SK-N-SH (cell line): ENCODE results near the gene SYT7. TPM values are rescaled to one million over a fixed set of nuclear protein-coding genes. Genes with fewer than 3 reads are reported as not detected.

ENCODE experiments used
- CTCF ChIA-PET: fragments of 300-600, 350-600 bp; formaldehyde crosslinking; extraction: SDS; loops from one replicate; lab custom pipeline; 2021; lab: Yijun Ruan, JAX
- POLR2A ChIA-PET: fragments of 350-600 bp; sonication (Branson Sonifier 250); formaldehyde crosslinking; extraction: SDS; loops from one replicate; lab custom pipeline; 2020; ENCODE audit warnings: antibody characterized with exemption, inconsistent platforms; lab: Yijun Ruan, JAX
- DNase-seq: peaks from one replicate; pipeline ENCODE4 v3.0.0; 2012
- H2AFZ ChIP-seq: fragments of 200-600 bp; sonication (generic); 2 replicates; pipeline ENCODE4 v1.8.1; 2016; ENCODE audit warnings: antibody characterized with exemption, mild to moderate bottlenecking, low read depth
- H3F3A ChIP-seq: fragments of 200-600 bp; sonication (generic); replicated peaks from 2 replicates; pipeline ENCODE3; 2016; ENCODE audit warnings: antibody characterized with exemption, mild to moderate bottlenecking; ENCODE audit not compliant: insufficient read depth
- H3K27ac ChIP-seq, 2 experiments: fragments of 200-500 bp in 1 of 2; fragments of 200-600 bp in 1 of 2; sonication (Bioruptor generic) in 1 of 2; sonication (generic), shearing (Covaris generic) in 1 of 2; 2 replicates each; pipeline versions ENCODE4 v1.5.1 to v1.6.1; 2014 to 2016; ENCODE audit warnings: low read depth in 2 of 2, inconsistent platforms in 1 of 2, low read length in 1 of 2, mild to moderate bottlenecking in 1 of 2, mixed read lengths in 1 of 2
- H3K27me3 ChIP-seq: fragments of 200-600 bp; sonication (generic), shearing (Covaris generic); 2 replicates; pipeline ENCODE4 v1.6.1; 2016; ENCODE audit warnings: mixed run types; ENCODE audit not compliant: insufficient read depth
- H3K36me3 ChIP-seq, 2 experiments: fragments of 200-500 bp in 1 of 2; fragments of 200-600 bp in 1 of 2; sonication (Bioruptor generic) in 1 of 2; sonication (generic) in 1 of 2; replicated peaks in 1 of 2; 2 replicates each; pipeline versions ENCODE3 to v1.5.1; 2014 to 2016; ENCODE audit warnings: low read length in 1 of 2, mild to moderate bottlenecking in 1 of 2; ENCODE audit not compliant: insufficient read depth in 2 of 2, control insufficient read depth in 1 of 2
- H3K4me1 ChIP-seq, 2 experiments: fragments of 200-500 bp in 1 of 2; fragments of 200-600 bp in 1 of 2; sonication (Bioruptor generic) in 1 of 2; sonication (generic), shearing (Covaris generic) in 1 of 2; 2 replicates each; pipeline versions ENCODE4 v1.5.1 to v1.6.1; 2014 to 2016; ENCODE audit warnings: low read depth in 1 of 2, low read length in 1 of 2, mixed run types in 1 of 2; ENCODE audit not compliant: insufficient read depth in 2 of 2, control insufficient read depth in 1 of 2
- H3K4me2 ChIP-seq: fragments of 200-600 bp; sonication (generic), shearing (Covaris generic); 2 replicates; pipeline ENCODE4 v1.6.1; 2017; ENCODE audit warnings: mixed run types
- H3K4me3 ChIP-seq, 2 experiments: fragments of 200-500 bp in 1 of 2; fragments of 200-600 bp in 1 of 2; sonication (Bioruptor generic) in 1 of 2; sonication (generic), shearing (Covaris generic) in 1 of 2; 2 replicates each; pipeline versions ENCODE4 v1.5.1 to v1.8.1; 2014 to 2016; ENCODE audit warnings: low read depth in 2 of 2, inconsistent platforms in 1 of 2, low read length in 1 of 2, mild to moderate bottlenecking in 1 of 2, mixed read lengths in 1 of 2, moderate library complexity in 1 of 2
- H3K79me2 ChIP-seq: fragments of 200-600 bp; sonication (generic); 2 replicates; pipeline ENCODE4 v1.8.1; 2017; ENCODE audit warnings: mild to moderate bottlenecking; ENCODE audit not compliant: insufficient read depth
- H3K9ac ChIP-seq: fragments of 200-600 bp; sonication (generic); 2 replicates; pipeline ENCODE4 v1.6.1; 2017; ENCODE audit warnings: mixed run types
- H3K9me2 ChIP-seq: fragments of 200-600 bp; sonication (generic); 2 replicates; pipeline ENCODE4 v1.6.1; 2017; ENCODE audit warnings: mixed run types
- H3K9me3 ChIP-seq: fragments of 200-600 bp; sonication (generic); 2 replicates; pipeline ENCODE4 v1.6.1; 2017; ENCODE audit warnings: mixed run types, mild to moderate bottlenecking, moderate library complexity
- H4K20me1 ChIP-seq: fragments of 200-600 bp; sonication (generic); 2 replicates; pipeline ENCODE4 v1.6.1; 2017; ENCODE audit warnings: mild to moderate bottlenecking, mixed run types; ENCODE audit not compliant: insufficient read depth
- EP300 ChIP-seq, 2 experiments: IDR thresholded peaks; 2 replicates each; pipeline versions ENCODE4 v1.4.0 to v1.6.1; 2012; ENCODE audit warnings: borderline replicate concordance in 1 of 2, low read depth in 1 of 2, low read length in 1 of 2
- EZH2phosphoT487 ChIP-seq: fragments of 200-600 bp; sonication (generic); IDR thresholded peaks from 2 replicates; pipeline ENCODE4 v1.6.1; 2017; ENCODE audit warnings: low read depth, mixed run types, mild to moderate bottlenecking, antibody characterized with exemption, moderate library complexity, borderline replicate concordance
- FOXM1 ChIP-seq: IDR thresholded peaks from 2 replicates; pipeline ENCODE4 v1.4.0; 2012; ENCODE audit warnings: low read depth, mild to moderate bottlenecking
- GATA2 ChIP-seq: sonication (generic); formaldehyde crosslinking; IDR thresholded peaks from 2 replicates; pipeline ENCODE4 v1.5.0; 2020; ENCODE audit warnings: mild to moderate bottlenecking, missing genetic modification reagents
- IRF3 ChIP-seq: fragments of 150-350 bp; IDR thresholded peaks from 2 replicates; pipeline ENCODE4 v1.6.1; 2016; ENCODE audit warnings: mild to moderate bottlenecking, low read depth, low read length
- JUND ChIP-seq: IDR thresholded peaks from 2 replicates; pipeline ENCODE4 v1.4.0; 2012
- MAX ChIP-seq: IDR thresholded peaks from 2 replicates; pipeline ENCODE4 v1.4.0; 2012; ENCODE audit warnings: low read depth
- MEF2A ChIP-seq: IDR thresholded peaks from 2 replicates; pipeline ENCODE4 v1.4.0; 2012; ENCODE audit warnings: low read depth, borderline replicate concordance
- MXI1 ChIP-seq: IDR thresholded peaks from 2 replicates; pipeline ENCODE4 v1.6.1; 2012; ENCODE audit warnings: mild to moderate bottlenecking, low read depth, low read length, improper control_type of control experiment
- POLR2AphosphoS5 ChIP-seq: IDR thresholded peaks from 2 replicates; pipeline ENCODE4 v1.6.1; 2012; ENCODE audit warnings: low read depth, low read length
- RAD21 ChIP-seq: IDR thresholded peaks from 2 replicates; pipeline ENCODE4 v1.6.1; 2012; ENCODE audit warnings: mild to moderate bottlenecking, low read length
- RCOR1 ChIP-seq: fragments of 150-350 bp; IDR thresholded peaks from 2 replicates; pipeline ENCODE4 v1.6.1; 2017; ENCODE audit warnings: antibody characterized with exemption, low read length
- RFX5 ChIP-seq: IDR thresholded peaks from 2 replicates; pipeline ENCODE4 v1.6.1; 2012; ENCODE audit warnings: mild to moderate bottlenecking, improper control_type of control experiment, low read length
- RXRA ChIP-seq: IDR thresholded peaks from 2 replicates; pipeline ENCODE4 v1.4.0; 2012; ENCODE audit warnings: low read depth, mild to moderate bottlenecking, borderline replicate concordance
- SMC3 ChIP-seq: IDR thresholded peaks from 2 replicates; pipeline ENCODE4 v1.6.1; 2012; ENCODE audit warnings: low read depth, low read length, improper control_type of control experiment
- USF1 ChIP-seq: IDR thresholded peaks from 2 replicates; pipeline ENCODE4 v1.4.0; 2012; ENCODE audit warnings: low read depth, borderline replicate concordance
- ZBTB33 ChIP-seq: IDR thresholded peaks from 2 replicates; pipeline ENCODE4 v1.4.0; 2012; ENCODE audit warnings: low read depth, borderline replicate concordance
- WGBS: methylation state at CpG from one replicate; pipeline ENCODE4 v1.1.6; 2017; ENCODE audit warnings: low lambda C conversion rate; 5-methylcytosine and 5-hydroxymethylcytosine counted together
- polyA plus RNA-seq, 3 experiments: library from polyadenylated mRNA; depleted of rRNA; stranded (reverse); fragments of >200 nt; gene quantifications; 2 replicates each; pipeline ENCODE4 v1.2.3, GENCODE V29; 2012

SYT7 gene
- polyA plus RNA-seq, 1 of the 3 experiments (the other 2 are of a cell fraction), result 1.1 TPM

- no peak for TF ChIP-seq ZBTB33
- no peak for TF ChIP-seq EP300 (IDR thresholded peaks at IDR 0.05; ENCODE audit: borderline replicate concordance in 1 of 2, low read depth in 1 of 2, low read length in 1 of 2)
- no peak for TF ChIP-seq GATA2 (CRISPR knock-in tag)
- TF ChIP-seq MXI1, result no peak
- no peak for TF ChIP-seq IRF3
- TF ChIP-seq, all 33 proteins: peak for 0
These were observed 28.4 kb upstream of the SYT7 start (continued) for GRCh38 chr11:61609000-61609979.

GRCh38 chr11:61607920-61608599 is 27.2 kb upstream of the SYT7 start:
- Histone ChIP-seq H3K27ac (no peak overlapping the region), H3K9ac (no peak overlapping the region), H3K4me3 (no peak overlapping the region), H2AFZ (no peak overlapping the region), H3K9me3 (no peaks in the 10 kb centered on the region), H3K36me3 (no peaks in the 10 kb centered on the region), H3K79me2 (no peaks in the 10 kb centered on the region), H3K4me2 (no peak overlapping the region), H3F3A (no peaks in the 10 kb centered on the region), H3K9me2 (no peaks in the 10 kb centered on the region), H3K4me1 (peaks cover 0 to 30% of the 10 kb centered on the region in 2 experiments; a peak in 1 of 4 replicates), H4K20me1 (no peaks in the 10 kb centered on the region), H3K27me3 (no peaks in the 10 kb centered on the region)
- DNase-seq, result no peak
- WGBS, result 68% methylated on average over 12 of the region's 14 CpGs
- TF ChIP-seq FOXM1 (no peak), RFX5 (no peak), USF1 (no peak), SMC3 (no peak), MAX (no peak), EZH2phosphoT487 (no peak), RCOR1 (no peak), RAD21 (no peak), MXI1 (no peak), EP300 (IDR thresholded peaks at IDR 0.05; ENCODE audit: borderline replicate concordance in 1 of 2, low read depth in 1 of 2, low read length in 1 of 2) (no peak), JUND (no peak), RXRA (no peak), MEF2A (no peak), POLR2AphosphoS5 (no peak)
- POLR2A ChIA-PET, result no interaction called here
- CTCF ChIA-PET, result interaction anchor here (0.7 to 1.7 kb wide), 4 partner anchors 20 to 130 kb away, joined by 3 to 9 read pairs (median 4); no protein-coding TSS in a partner anchor
